HG02798 (cell line): ENCODE results near the gene ZBED5.
"Not testable (repeated sequence)": the region's sequence is repeated elsewhere in the genome, so short reads cannot be mapped to it uniquely, and the experiment has no call there.

Source experiments
- ATAC-seq: cut with Tn5 transposase; IDR thresholded peaks from one replicate; pipeline ENCODE4 v1.9.1; 2021; ENCODE audit warnings: mild to moderate bottlenecking; ENCODE audit not compliant: unreplicated experiment, poor library complexity

Gene ZBED5

GRCh38 chr11:10857709-10858438 is at the start of gene ZBED5:
ZBED5 (minus strand) TSS chr11:10858053; CDS start chr11:10854945, 3,108 bp downstream.
- ATAC-seq: peak; percentile 93

- ATAC-seq: no peak
Observed at GRCh38 chr11:10906521-10906920, 48.7 kb upstream of the ZBED5 start.

- no peak for ATAC-seq
Observed at GRCh38 chr11:10902301-10903063, 44.6 kb upstream of the ZBED5 start.

GRCh38 chr11:10900681-10901415 is 43.0 kb upstream of the ZBED5 start:
- no peak for ATAC-seq

- ATAC-seq: peak; percentile 43
Observed at GRCh38 chr11:10899121-10899830, 41.4 kb upstream of the ZBED5 start.

GRCh38 chr11:10898763-10899025 is 40.8 kb upstream of the ZBED5 start:
- ATAC-seq: no peak

GRCh38 chr11:10898003-10898762 is 40.3 kb upstream of the ZBED5 start:
- ATAC-seq: no peak

- ATAC-seq: no peak
Observed at GRCh38 chr11:10897150-10897549, 39.3 kb upstream of the ZBED5 start.

GRCh38 chr11:10896493-10896892 is 38.6 kb upstream of the ZBED5 start:
- no peak for ATAC-seq

- ATAC-seq: no peak
Observed at GRCh38 chr11:10895285-10895684, 37.4 kb upstream of the ZBED5 start.

- no peak for ATAC-seq
Observed at GRCh38 chr11:10894666-10895065, 36.8 kb upstream of the ZBED5 start.

GRCh38 chr11:10893714-10894151 is 35.9 kb upstream of the ZBED5 start:
- no peak for ATAC-seq

GRCh38 chr11:10892250-10892649 is 34.4 kb upstream of the ZBED5 start:
- ATAC-seq: no peak

GRCh38 chr11:10891151-10891720 is 33.4 kb upstream of the ZBED5 start:
- no peak for ATAC-seq

- not testable (repeated sequence) for ATAC-seq
Observed at GRCh38 chr11:10890083-10890482, 32.2 kb upstream of the ZBED5 start.

- ATAC-seq: no peak
Observed at GRCh38 chr11:10887307-10887706, 29.5 kb upstream of the ZBED5 start.

GRCh38 chr11:10886652-10887250 is 28.9 kb upstream of the ZBED5 start:
- ATAC-seq: no peak

- no peak for ATAC-seq
Observed at GRCh38 chr11:10885703-10886363, 28.0 kb upstream of the ZBED5 start.

- not testable (repeated sequence) for ATAC-seq
Observed at GRCh38 chr11:10884292-10884691, 26.4 kb upstream of the ZBED5 start.
